B cell (primary cell): ENCODE measurements around the gene FLT3LG. TPM values are rescaled to one million over a fixed set of nuclear protein-coding genes. Genes with fewer than 3 reads are reported as not detected.
"Not testable (repeated sequence)": the region's sequence is repeated elsewhere in the genome, so short reads cannot be mapped to it uniquely, and the experiment has no call there.

Source experiments
- ATAC-seq: fragments of 200-7000 bp; cut with Tn5 transposase; one replicate; pipeline ENCODE4 v1.10.0; 2021; ENCODE audit warnings: low read depth, mild to moderate bottlenecking, moderate number of reproducible peaks, moderate library complexity
- CTCF ChIA-PET: fragments of 350-600 bp; sonication (Branson Sonifier 250); formaldehyde crosslinking; loops from one replicate; lab custom pipeline; 2021; ENCODE audit warnings: antibody characterized with exemption, inconsistent platforms; lab: Charles Lee
- POLR2A ChIA-PET: fragments of 350-600 bp; sonication (Branson Sonifier 250); formaldehyde crosslinking; loops from one replicate; lab custom pipeline; 2021; ENCODE audit warnings: antibody characterized with exemption; lab: Charles Lee
- DNase-seq: peaks from one replicate; pipeline ENCODE4 v3.0.0; 2013
- H2AFZ ChIP-seq: 2 replicates; pipeline ENCODE4 v1.6.1; 2012; ENCODE audit warnings: mild to moderate bottlenecking, low read depth, low read length; ENCODE audit not compliant: insufficient read depth, poor library complexity, severe bottlenecking
- H3K27ac ChIP-seq, 2 donors: 1 replicate in 1 of 2; 2 replicates in 1 of 2; pipeline ENCODE4 v1.5.1; 2012 to 2013; ENCODE audit warnings: low read length in 2 of 2, mild to moderate bottlenecking in 2 of 2, moderate library complexity in 1 of 2
- H3K27me3 ChIP-seq, 4 experiments: fragments of 200-600 bp in 1 of 4; sonication (generic) in 1 of 4; replicated peaks in 1 of 4; 1 replicate in 2 of 4; 2 replicates in 2 of 4; pipeline versions ENCODE4 v1.6.1 to v1.7.0; 2013 to 2016; ENCODE audit warnings: low read length in 3 of 4, mild to moderate bottlenecking in 2 of 4, mixed read lengths in 1 of 4, moderate library complexity in 1 of 4; ENCODE audit not compliant: insufficient read depth in 4 of 4, control insufficient read depth in 3 of 4; ENCODE audit errors: control extremely low read depth in 1 of 4
- H3K36me3 ChIP-seq, 2 experiments: replicated peaks in 1 of 2; 1 replicate in 1 of 2; 2 replicates in 1 of 2; pipeline versions ENCODE4 v1.6.1 to v1.7.1; 2013; ENCODE audit warnings: low read length in 1 of 2; ENCODE audit not compliant: insufficient read depth in 2 of 2, control insufficient read depth in 1 of 2; ENCODE audit errors: control extremely low read depth in 1 of 2, extremely low read depth in 1 of 2
- H3K4me1 ChIP-seq, 2 donors: fragments of 200-600 bp in 1 of 2; sonication (generic) in 1 of 2; 1 replicate in 1 of 2; 2 replicates in 1 of 2; pipeline versions ENCODE4 v1.5.1 to v1.6.1; 2013 to 2017; ENCODE audit warnings: low read length in 2 of 2; ENCODE audit not compliant: control insufficient read depth in 2 of 2, insufficient read depth in 2 of 2
- H3K4me2 ChIP-seq: replicated peaks from 2 replicates; pipeline ENCODE3; 2012; ENCODE audit warnings: mild to moderate bottlenecking, low read depth, low read length; ENCODE audit not compliant: poor library complexity, severe bottlenecking
- H3K4me3 ChIP-seq, 5 experiments: fragments of 200-600 bp in 1 of 5; sonication (generic) in 1 of 5; 1 replicate in 3 of 5; 2 replicates in 2 of 5; pipeline versions ENCODE4 v1.5.1 to v1.7.0; 2011 to 2016; ENCODE audit warnings: low read length in 4 of 5, mild to moderate bottlenecking in 4 of 5, low read depth in 2 of 5, control low read depth in 1 of 5, moderate library complexity in 1 of 5; ENCODE audit not compliant: insufficient read depth in 1 of 5; ENCODE audit errors: control extremely low read depth in 1 of 5, extremely low read depth in 1 of 5
- H3K79me2 ChIP-seq: fragments of 200-600 bp; sonication (generic); one replicate; pipeline ENCODE4 v1.6.0; 2016; ENCODE audit warnings: low read length; ENCODE audit not compliant: control insufficient read depth, insufficient read depth
- H3K9ac ChIP-seq: fragments of 200-600 bp; sonication (generic); 2 replicates; pipeline ENCODE4 v1.6.1; 2017; ENCODE audit warnings: mild to moderate bottlenecking, low read length, moderate library complexity
- H3K9me3 ChIP-seq, 3 donors: one replicate each; pipeline versions ENCODE4 v1.6.1 to v1.7.1; 2013; ENCODE audit warnings: low read length in 2 of 3; ENCODE audit not compliant: control insufficient read depth in 2 of 3, insufficient read depth in 1 of 3; ENCODE audit errors: control extremely low read depth in 1 of 3
- H4K20me1 ChIP-seq: 2 replicates; pipeline ENCODE4 v1.6.0; 2012; ENCODE audit warnings: mild to moderate bottlenecking, low read length; ENCODE audit not compliant: insufficient read depth, control insufficient read depth, poor library complexity, severe bottlenecking
- H3K27ac Mint-ChIP-seq: one replicate; pipeline ENCODE4 v1.8.0; 2021; ENCODE audit warnings: mixed read lengths
- H3K27me3 Mint-ChIP-seq: one replicate; pipeline ENCODE4 v1.8.0; 2021; ENCODE audit warnings: mixed read lengths
- H3K4me1 Mint-ChIP-seq: one replicate; pipeline ENCODE4 v1.8.0; 2021; ENCODE audit warnings: mixed read lengths
- H3K4me3 Mint-ChIP-seq: one replicate; pipeline ENCODE4 v1.8.0; 2021; ENCODE audit warnings: mixed read lengths
- H3K9me3 Mint-ChIP-seq: one replicate; pipeline ENCODE4 v1.8.0; 2022; ENCODE audit warnings: mixed read lengths; ENCODE audit not compliant: insufficient read depth
- CTCF ChIP-seq: fragments of 200-600 bp; IDR thresholded peaks from one replicate; pipeline ENCODE4 v1.8.0; 2022; ENCODE audit warnings: antibody characterized with exemption, mild to moderate bottlenecking
- EZH2 ChIP-seq: IDR thresholded peaks from 2 replicates; pipeline ENCODE4 v1.6.1; 2012; ENCODE audit warnings: borderline replicate concordance, low read depth, mild to moderate bottlenecking, moderate library complexity, low read length; ENCODE audit not compliant: insufficient read depth, poor library complexity, severe bottlenecking
- WGBS: methylation state at CpG from one replicate; pipeline ENCODE4 v1.1.5; 2013; ENCODE audit warnings: missing lambda C conversion rate; ENCODE audit not compliant: insufficient coverage; 5-methylcytosine and 5-hydroxymethylcytosine counted together
- intact Hi-C: fragments of 100-400 bp; cut with micrococcal nuclease; formaldehyde crosslinking; loops from one replicate; pipeline ENCODE4 v1.10.0; 2022
- polyA plus RNA-seq: library from polyadenylated mRNA; depleted of rRNA; stranded (reverse); fragments of >200 nt; gene quantifications from 2 replicates; pipeline ENCODE4 v1.2.3, GENCODE V29; 2012
- total RNA-seq, 2 donors: library from RNA; stranded (reverse); fragments of 120-200 nt in 1 of 2; gene quantifications; 1 replicate in 1 of 2; 2 replicates in 1 of 2; pipeline versions ENCODE4 v1.2.3 to v1.2.4, GENCODE V29; 2013 to 2022

Gene FLT3LG
- total and polyA plus RNA-seq, 2 donors (not counting 1 experiment from before 2014, with no cell fraction given): 31.0 to 49.8 TPM

DNA sequence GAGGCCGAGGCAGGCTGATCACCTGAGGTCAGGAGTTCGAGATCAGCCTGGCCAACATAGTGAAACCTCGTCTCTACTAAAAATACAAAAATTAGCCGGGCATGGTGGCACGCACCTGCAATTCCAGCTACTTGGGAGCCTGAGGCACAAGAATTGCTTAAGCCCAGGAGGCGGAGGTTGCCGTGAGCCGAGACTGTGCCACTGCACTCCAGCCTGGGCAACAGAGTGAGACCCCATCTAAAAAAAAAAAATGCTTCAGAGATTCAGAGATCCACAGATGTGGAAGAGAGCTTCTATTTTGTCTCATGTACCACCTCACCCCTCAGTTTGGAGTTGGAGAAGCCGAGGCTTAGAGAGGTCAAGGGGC lies 531 bp upstream of the FLT3LG start:
- Histone ChIP-seq H3K9me3 (peaks cover 0 to 13% (median 0%) of the 10 kb centered on the region in 3 donors), H3K4me3 (peak overlapping the region in 4 of 5 experiments; percentile 53 to 98 (median 70)), H3K9ac (peak overlapping the region; percentile 90), H3K4me1 (peaks cover 47 to 74% of the 10 kb centered on the region in 2 donors), H2AFZ (peak overlapping the region; percentile 86), H3K4me2 (peak overlapping the region; percentile 97), H3K79me2 (peaks cover 26% of the 10 kb centered on the region), H3K27ac (peak overlapping the region; percentile 75 to 81)
- Mint-ChIP-seq H3K4me3 (peak overlapping the region; percentile 93), H3K4me1 (peaks cover 60% of the 10 kb centered on the region), H3K27ac (peak overlapping the region; percentile 97)
- CTCF ChIA-PET: interaction anchor here (0.6 to 5.7 kb wide), 34 partner anchors 19 to 252 kb away, joined by 3 to 70 read pairs (median 4); partner anchors contain the start of genes ALDH16A1, GFY, NOSIP and PIH1D1
- H4K20me1 ChIP-seq, H3K27me3 Mint-ChIP-seq, H3K36me3 ChIP-seq, ATAC-seq, H3K9me3 Mint-ChIP-seq, DNase-seq, H3K27me3 ChIP-seq: not testable (repeated sequence)
- POLR2A ChIA-PET: interaction anchor here (0.7 to 1.8 kb wide), 5 partner anchors 15 to 203 kb away, joined by 3 to 10 read pairs (median 5); partner anchors contain the start of genes PRMT1 and RPS11
- intact Hi-C loops: loop anchor here (10.0 kb wide), 1 partner anchor 839 kb away; the partner anchor contains the start of gene DBP
- 74% methylated on average over 9 of the region's 9 CpGs for WGBS

DNA sequence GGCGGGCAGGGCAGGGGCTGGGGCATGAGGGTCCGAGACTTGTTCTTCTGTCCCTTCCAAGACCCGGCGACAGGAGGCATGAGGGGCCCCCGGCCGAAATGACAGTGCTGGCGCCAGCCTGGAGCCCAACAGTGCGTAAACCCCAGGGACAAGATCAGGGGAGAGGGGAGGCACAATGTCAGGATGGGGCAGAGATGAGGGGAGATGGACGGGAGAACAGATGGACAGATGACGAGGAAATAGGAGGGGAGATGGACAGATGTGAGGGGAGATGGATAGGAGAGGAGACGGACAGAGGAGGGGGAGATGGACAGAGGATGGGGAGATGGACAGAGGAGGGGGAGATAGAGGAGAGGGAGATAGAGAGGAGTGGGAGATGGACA lies 518 bp downstream of the FLT3LG start:
- Histone ChIP-seq H3K4me1 (peaks cover 43 to 68% of the 10 kb centered on the region in 2 donors), H3K79me2 (peaks cover 26% of the 10 kb centered on the region), H3K4me3 (peak overlapping the region in 4 of 5 experiments; percentile 53 to 98 (median 70)), H3K27ac (peak overlapping the region; percentile 75 to 81), H3K9ac (peak overlapping the region; percentile 90), H4K20me1 (no peaks in the 10 kb centered on the region), H3K36me3 (peaks cover 0 to 6% of the 10 kb centered on the region in 2 experiments), H3K9me3 (peaks cover 0 to 8% (median 0%) of the 10 kb centered on the region in 3 donors), H3K4me2 (peak overlapping the region; percentile 97), H2AFZ (peak overlapping the region; percentile 86), H3K27me3 (no peaks in the 10 kb centered on the region)
- ChIA-PET CTCF (interaction anchor here (1.1 to 5.7 kb wide), 6 partner anchors 20 to 206 kb away, joined by 3 to 46 read pairs (median 6); partner anchors contain the start of gene ALDH16A1), POLR2A (interaction anchor here (0.7 to 1.5 kb wide), 2 partner anchors 16 to 202 kb away, joined by 5 to 7 read pairs; partner anchors contain the start of gene PRMT1)
- peak overlapping the region; percentile 93 for H3K4me3 Mint-ChIP-seq
- ATAC-seq (no peak), DNase-seq (no peak)
- 6% methylated on average over 11 of the region's 11 CpGs for WGBS
- no peak for TF ChIP-seq CTCF
- no peak for TF ChIP-seq EZH2
- no peaks in the 10 kb centered on the region for H3K9me3 Mint-ChIP-seq
- H3K27me3 Mint-ChIP-seq: no peaks in the 10 kb centered on the region
- peak overlapping the region; percentile 97 for H3K27ac Mint-ChIP-seq
- intact Hi-C loops: loop anchor here (1.0 to 10.0 kb wide), 6 partner anchors 13 to 840 kb away; partner anchors contain the start of genes DBP, PIH1D1 and RPL13A
- H3K4me1 Mint-ChIP-seq: peaks cover 55% of the 10 kb centered on the region
